ENCODE measurements around the gene RAB1A. TPM values are rescaled to one million over a fixed set of nuclear protein-coding genes. Genes with fewer than 3 reads are reported as not detected.

RAB1A gene
- total RNA-seq, 1 experiment from 2014 or later: 207 TPM

DNA sequence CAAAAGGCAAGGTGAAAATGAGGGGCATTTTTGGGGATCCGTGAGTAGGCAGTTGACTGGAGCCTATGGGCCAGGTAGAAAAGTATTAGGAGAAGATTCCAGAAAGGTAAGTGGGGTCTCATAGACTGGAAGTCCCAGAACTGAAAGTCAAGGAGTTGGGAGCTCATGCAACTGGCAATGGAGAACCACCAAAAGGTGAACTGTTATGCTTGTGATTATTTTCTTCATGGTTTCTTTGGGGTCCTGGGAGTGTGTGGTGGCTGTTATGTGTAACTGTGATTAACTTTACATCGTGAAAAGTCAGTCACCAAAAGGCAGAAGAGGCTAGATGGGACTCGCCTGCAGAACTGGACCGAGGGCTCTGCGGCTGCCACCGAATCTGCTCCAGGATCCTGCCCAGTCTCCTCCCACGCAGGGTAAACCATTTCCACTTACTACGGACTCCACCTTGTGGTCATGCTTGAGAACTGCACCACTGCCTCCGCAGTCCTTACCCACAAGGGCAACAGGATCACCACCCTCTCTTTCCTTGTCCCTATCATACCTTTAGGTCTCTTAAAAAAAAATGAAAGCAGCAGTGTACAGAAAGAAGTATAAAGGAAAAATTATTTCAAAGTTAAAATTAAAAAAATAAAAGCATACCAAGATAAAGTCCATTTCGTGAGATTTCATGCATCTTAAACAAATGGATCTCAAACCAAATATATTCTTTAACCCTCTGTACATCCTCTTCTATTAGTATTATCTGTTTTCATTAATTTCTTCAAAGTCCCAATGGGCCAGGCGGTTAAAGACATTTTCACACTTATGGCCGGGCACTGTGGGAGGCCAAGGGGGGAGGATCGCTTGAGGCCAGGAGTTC lies 89.3 kb downstream of the RAB1A start:
- H3K4me3 ChIP-seq (ENCODE audit: low read depth, low read length): no peak overlapping the region
- ChIA-PET CTCF (interaction anchor here (0.6 to 1.3 kb wide), 4 partner anchors 15 to 123 kb away, joined by 3 to 15 read pairs (median 4); partner anchors contain the start of gene CEP68), POLR2A (no interaction called here)
- peak; percentile 83 to 87 for DNase-seq
- no peaks in the 10 kb centered on the region for H3K36me3 ChIP-seq (ENCODE audit: control insufficient read depth, insufficient read depth, low read length)
- no TSS peak for BruUV-seq (replicated peaks)
- no peak overlapping the region for H3K27ac Mint-ChIP-seq (ENCODE audit: unreplicated experiment)
- no peaks in the 10 kb centered on the region for H3K27me3 Mint-ChIP-seq (ENCODE audit: insufficient read depth, unreplicated experiment)
- H3K9me3 ChIP-seq: peaks cover 7% of the 10 kb centered on the region; the same call in 1 of the 2 replicates
- intact Hi-C loops (cut with micrococcal nuclease; ENCODE audit: unreplicated experiment): loop anchor here (1.0 to 2.0 kb wide), 3 partner anchors 52 to 533 kb away; partner anchors contain the start of gene SLC1A4
- peak overlapping the region; percentile 10 for H3K4me3 Mint-ChIP-seq (ENCODE audit: unreplicated experiment)
- H3K36me3 Mint-ChIP-seq (ENCODE audit: insufficient read depth, unreplicated experiment): peaks cover 6% of the 10 kb centered on the region
- peaks cover 19% of the 10 kb centered on the region for H3K9me3 Mint-ChIP-seq (ENCODE audit: unreplicated experiment)
- H3K4me1 ChIP-seq: no peaks in the 10 kb centered on the region
- TF ChIP-seq, protein P1, sequence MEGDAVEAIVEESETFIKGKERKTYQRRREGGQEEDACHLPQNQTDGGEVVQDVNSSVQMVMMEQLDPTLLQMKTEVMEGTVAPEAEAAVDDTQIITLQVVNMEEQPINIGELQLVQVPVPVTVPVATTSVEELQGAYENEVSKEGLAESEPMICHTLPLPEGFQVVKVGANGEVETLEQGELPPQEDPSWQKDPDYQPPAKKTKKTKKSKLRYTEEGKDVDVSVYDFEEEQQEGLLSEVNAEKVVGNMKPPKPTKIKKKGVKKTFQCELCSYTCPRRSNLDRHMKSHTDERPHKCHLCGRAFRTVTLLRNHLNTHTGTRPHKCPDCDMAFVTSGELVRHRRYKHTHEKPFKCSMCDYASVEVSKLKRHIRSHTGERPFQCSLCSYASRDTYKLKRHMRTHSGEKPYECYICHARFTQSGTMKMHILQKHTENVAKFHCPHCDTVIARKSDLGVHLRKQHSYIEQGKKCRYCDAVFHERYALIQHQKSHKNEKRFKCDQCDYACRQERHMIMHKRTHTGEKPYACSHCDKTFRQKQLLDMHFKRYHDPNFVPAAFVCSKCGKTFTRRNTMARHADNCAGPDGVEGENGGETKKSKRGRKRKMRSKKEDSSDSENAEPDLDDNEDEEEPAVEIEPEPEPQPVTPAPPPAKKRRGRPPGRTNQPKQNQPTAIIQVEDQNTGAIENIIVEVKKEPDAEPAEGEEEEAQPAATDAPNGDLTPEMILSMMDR (IDR thresholded peaks at IDR 0.05; ENCODE audit: insufficient read depth in 1 of 2, low read depth in 1 of 2, low read length in 1 of 2, severe bottlenecking in 1 of 2, unreplicated experiment in 1 of 2): peak; percentile 90 to 97
- H3K27me3 ChIP-seq (replicated peaks; ENCODE audit: control insufficient read depth, insufficient read depth, low read length): no peaks in the 10 kb centered on the region
- peaks cover 6% of the 10 kb centered on the region for H3K4me1 Mint-ChIP-seq (ENCODE audit: low read depth, unreplicated experiment)

DNA sequence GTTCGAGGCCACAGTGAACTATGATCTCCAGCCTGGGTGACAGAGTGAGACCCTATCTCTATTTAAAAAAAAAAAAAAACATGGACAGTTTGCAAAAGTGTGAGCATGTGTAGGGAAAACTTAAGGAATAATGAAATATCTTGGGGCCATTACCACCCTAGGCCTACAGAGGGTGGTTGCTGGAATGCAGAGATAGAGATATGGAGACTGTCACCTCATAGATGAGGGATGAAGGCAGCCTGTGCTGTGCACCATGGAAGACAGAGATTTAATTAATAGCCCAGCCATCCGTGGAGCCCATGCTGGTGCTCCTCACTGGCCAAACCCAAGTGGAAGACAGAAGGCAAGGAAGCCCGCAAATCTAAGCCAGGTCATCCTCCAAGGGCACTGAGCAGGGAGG lies 90.3 kb downstream of the RAB1A start:
- intact Hi-C loops (cut with micrococcal nuclease; ENCODE audit: unreplicated experiment): loop anchor here (1.0 to 2.0 kb wide), 3 partner anchors 51 to 534 kb away; partner anchors contain the start of gene SLC1A4
- H3K36me3 ChIP-seq (ENCODE audit: control insufficient read depth, insufficient read depth, low read length): no peaks in the 10 kb centered on the region
- ChIA-PET POLR2A (no interaction called here), CTCF (interaction anchor here (1.2 to 1.3 kb wide), 2 partner anchors 16 to 22 kb away, joined by 4 to 5 read pairs; partner anchors contain the start of gene CEP68)
- peaks cover 6% of the 10 kb centered on the region for H3K36me3 Mint-ChIP-seq (ENCODE audit: insufficient read depth, unreplicated experiment)
- no peak overlapping the region for H3K27ac Mint-ChIP-seq (ENCODE audit: unreplicated experiment)
- no peak overlapping the region for H3K4me3 Mint-ChIP-seq (ENCODE audit: unreplicated experiment)
- TF ChIP-seq, protein P1 (IDR thresholded peaks at IDR 0.05; ENCODE audit: insufficient read depth in 1 of 2, low read depth in 1 of 2, low read length in 1 of 2, severe bottlenecking in 1 of 2, unreplicated experiment in 1 of 2): no peak
- H3K9me3 ChIP-seq: peaks cover 7% of the 10 kb centered on the region; the same call in 1 of the 2 replicates
- H3K27me3 Mint-ChIP-seq (ENCODE audit: insufficient read depth, unreplicated experiment): no peaks in the 10 kb centered on the region
- DNase-seq: no peak
- H3K27me3 ChIP-seq (replicated peaks; ENCODE audit: control insufficient read depth, insufficient read depth, low read length): no peaks in the 10 kb centered on the region
- peaks cover 6% of the 10 kb centered on the region for H3K4me1 Mint-ChIP-seq (ENCODE audit: low read depth, unreplicated experiment)
- BruUV-seq (replicated peaks): no TSS peak
- H3K4me1 ChIP-seq: no peaks in the 10 kb centered on the region
- H3K9me3 Mint-ChIP-seq (ENCODE audit: unreplicated experiment): peaks cover 10% of the 10 kb centered on the region
- no peak overlapping the region for H3K4me3 ChIP-seq (ENCODE audit: low read depth, low read length)

- POLR2A ChIA-PET: no interaction called here
Measured at GRCh38 chr2:65037178-65037577, 92.7 kb downstream of the RAB1A start.

More at GRCh38 chr2:65037178-65037577, 92.7 kb downstream of the RAB1A start:
- Histone ChIP-seq H3K4me1 (peaks cover 4% of the 10 kb centered on the region), H3K9me3 (no peaks in the 10 kb centered on the region), H3K36me3 (ENCODE audit: control insufficient read depth, insufficient read depth, low read length) (no peaks in the 10 kb centered on the region), H3K27me3 (replicated peaks; ENCODE audit: control insufficient read depth, insufficient read depth, low read length) (no peaks in the 10 kb centered on the region), H3K4me3 (ENCODE audit: low read depth, low read length) (no peak overlapping the region)
- Mint-ChIP-seq H3K36me3 (ENCODE audit: insufficient read depth, unreplicated experiment) (no peaks in the 10 kb centered on the region), H3K9me3 (ENCODE audit: unreplicated experiment) (no peaks in the 10 kb centered on the region), H3K27me3 (ENCODE audit: insufficient read depth, unreplicated experiment) (no peaks in the 10 kb centered on the region), H3K27ac (ENCODE audit: unreplicated experiment) (peak overlapping the region; percentile 18), H3K4me3 (ENCODE audit: unreplicated experiment) (no peak overlapping the region), H3K4me1 (ENCODE audit: low read depth, unreplicated experiment) (peaks cover 8% of the 10 kb centered on the region)
- TF ChIP-seq, protein P1 (IDR thresholded peaks at IDR 0.05; ENCODE audit: insufficient read depth in 1 of 2, low read depth in 1 of 2, low read length in 1 of 2, severe bottlenecking in 1 of 2, unreplicated experiment in 1 of 2): no peak
- BruUV-seq (replicated peaks): no TSS peak
- CTCF ChIA-PET: interaction anchor here (0.8 kb wide), 1 partner anchor 13 kb away, joined by 4 read pairs; no protein-coding TSS in a partner anchor
- intact Hi-C loops (cut with micrococcal nuclease; ENCODE audit: unreplicated experiment): no loop called here
- DNase-seq: no peak

Other genes starting within 250 kb of the RAB1A start
- gene SLC1A4, start 140.7 kb downstream of the RAB1A start, total RNA-seq (2022): 28.6 and 35.0 TPM in 2 replicates
- 12.9 and 14.0 TPM in 2 replicates for gene CEP68, start 73.7 kb downstream of the RAB1A start, total RNA-seq (2022)
- 248 and 259 TPM in 2 replicates for gene ACTR2, start 97.7 kb upstream of the RAB1A start, total RNA-seq (2022)

Measured in Caco-2 (cell line).